HG03139 (cell line): Measurements from ENCODE around the gene DLG2.
"Not testable (repeated sequence)": the region's sequence is repeated elsewhere in the genome, so short reads cannot be mapped to it uniquely, and the experiment has no call there.

Experiments
- ATAC-seq: cut with Tn5 transposase; IDR thresholded peaks from one replicate; pipeline ENCODE4 v1.9.1; 2021; ENCODE audit not compliant: unreplicated experiment

The DLG2 gene

DNA sequence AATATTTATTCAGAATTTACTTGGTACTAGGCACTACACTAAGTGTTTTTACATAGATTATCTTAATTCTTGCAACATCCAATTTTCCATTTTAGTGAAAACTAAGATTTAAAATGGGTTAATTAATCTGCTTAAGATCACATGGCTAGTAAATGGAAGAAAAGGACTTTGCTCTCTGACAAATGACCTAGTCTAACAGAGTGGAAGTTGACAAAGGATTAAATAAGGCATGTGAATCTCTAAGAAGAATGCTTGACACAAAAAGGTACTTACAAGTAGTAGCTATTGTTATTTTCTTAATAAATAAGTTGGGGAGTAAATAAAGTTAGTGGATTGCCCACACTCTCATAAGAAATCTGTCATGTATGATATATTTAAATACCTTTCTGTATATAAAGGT lies 584.8 kb downstream of the DLG2 start:
- no peak for ATAC-seq

DNA sequence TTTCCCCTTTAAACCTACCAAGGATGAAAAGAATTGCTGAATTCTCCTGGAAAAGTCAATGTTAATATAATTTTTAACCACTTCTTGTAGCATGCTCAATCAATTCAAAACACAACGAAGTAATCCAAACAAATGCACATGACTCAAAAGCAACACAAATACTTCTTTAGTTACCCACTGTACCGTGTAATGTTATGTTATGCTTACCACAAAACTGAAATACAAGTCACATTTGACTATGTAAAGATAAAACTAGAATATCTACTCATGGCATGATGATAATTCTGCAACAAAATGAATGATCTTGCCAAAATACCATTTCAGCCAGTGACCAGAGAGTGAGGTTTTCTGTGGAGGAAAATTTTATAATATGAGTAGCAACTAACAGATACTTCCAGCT lies 587.0 kb downstream of the DLG2 start:
- no peak for ATAC-seq

DNA sequence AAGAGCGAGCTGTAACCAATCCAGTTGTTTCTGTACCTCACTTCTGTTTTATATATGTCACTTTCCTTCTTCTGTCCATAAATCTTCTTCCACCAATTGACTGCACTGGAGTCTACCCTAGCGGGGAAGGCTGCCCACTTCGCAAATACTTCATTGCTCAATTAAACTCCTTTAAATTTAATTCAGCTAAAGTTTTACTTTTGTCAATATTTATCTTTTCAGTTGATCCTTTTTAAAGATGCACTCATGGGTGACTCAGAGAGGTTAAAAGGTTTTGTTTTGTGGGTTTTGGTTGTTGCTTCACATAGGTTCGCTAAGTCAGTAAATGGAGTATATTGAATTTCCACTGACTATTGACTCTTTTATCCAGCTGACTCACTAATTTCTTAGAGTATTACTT lies 597.2 kb downstream of the DLG2 start:
- ATAC-seq: no peak

DNA sequence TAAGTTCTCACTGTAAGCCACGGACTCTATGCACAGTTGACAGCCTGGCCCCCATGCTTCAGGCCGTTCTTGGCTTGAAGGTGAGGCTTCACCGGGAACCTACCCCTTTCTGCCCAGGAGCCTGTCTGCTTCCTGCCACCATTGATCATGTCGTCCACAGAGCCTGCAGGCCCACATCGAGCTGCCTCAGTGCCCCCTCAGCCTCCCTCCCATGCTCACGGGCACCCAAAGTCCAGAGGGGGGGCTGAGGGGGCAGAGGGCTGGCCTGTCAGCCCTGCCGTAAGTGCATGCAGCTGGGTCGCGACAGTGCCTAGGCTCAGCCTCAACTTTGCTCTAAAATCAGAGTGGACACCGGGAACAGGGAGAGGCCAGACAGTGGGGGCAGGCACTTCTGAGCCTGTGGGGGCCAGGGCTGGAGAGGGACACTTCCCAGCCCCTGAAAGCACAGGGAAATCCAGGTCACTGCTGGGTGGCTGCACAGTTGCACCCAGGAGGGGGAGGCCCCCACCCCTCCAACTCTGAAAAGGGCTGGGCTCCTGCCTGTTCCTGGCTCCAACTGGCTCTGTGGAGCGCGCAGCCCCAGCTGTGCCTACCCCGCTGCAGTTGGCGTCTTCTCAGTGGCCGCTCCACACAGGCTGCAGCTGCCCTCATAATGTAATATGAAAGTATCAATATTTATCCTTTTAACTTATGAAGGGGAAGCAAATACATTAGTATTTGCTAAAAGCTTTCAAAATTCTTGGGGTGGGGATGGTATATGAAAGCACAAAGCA lies 598.6 kb downstream of the DLG2 start:
- ATAC-seq: no peak

DNA sequence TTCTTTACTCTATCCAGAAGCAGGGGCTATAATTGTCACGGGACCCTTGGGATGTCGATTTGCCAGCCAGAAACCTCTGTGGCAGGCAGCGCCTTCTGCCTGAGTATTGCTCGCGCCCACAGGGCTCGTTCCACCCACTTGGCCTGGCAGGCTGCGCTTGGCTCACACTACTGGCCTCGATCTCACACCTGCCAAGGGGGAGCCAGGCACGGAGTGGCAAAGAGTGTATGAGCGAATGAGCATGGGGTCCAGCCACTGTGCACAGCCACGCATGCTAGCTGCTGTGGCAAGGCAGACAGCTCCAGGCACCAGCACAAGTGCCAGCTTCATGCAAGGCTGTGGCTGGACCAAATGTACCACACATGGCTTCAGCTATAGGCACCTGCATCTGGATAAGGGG lies 599.8 kb downstream of the DLG2 start:
- no peak for ATAC-seq

DNA sequence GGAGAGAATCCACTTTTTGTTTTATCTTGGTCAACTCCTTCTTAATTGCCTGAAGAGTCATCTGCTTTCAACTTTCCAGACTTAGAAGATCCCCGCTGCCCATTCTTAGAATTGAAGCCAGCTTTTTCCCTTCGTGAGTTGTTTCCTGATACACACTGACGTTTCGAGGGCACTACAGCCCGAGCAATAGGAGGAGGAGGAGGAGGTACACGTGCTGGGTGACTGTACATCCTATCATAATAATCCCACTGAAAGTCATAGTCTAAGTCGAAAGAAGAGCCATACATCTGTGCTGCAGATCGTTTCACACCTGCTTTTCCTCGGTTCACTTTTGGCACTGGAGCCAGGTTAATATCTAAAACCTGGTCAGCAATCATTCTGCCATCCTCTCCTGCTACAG lies 606.1 kb downstream of the DLG2 start:
- no peak for ATAC-seq

DNA sequence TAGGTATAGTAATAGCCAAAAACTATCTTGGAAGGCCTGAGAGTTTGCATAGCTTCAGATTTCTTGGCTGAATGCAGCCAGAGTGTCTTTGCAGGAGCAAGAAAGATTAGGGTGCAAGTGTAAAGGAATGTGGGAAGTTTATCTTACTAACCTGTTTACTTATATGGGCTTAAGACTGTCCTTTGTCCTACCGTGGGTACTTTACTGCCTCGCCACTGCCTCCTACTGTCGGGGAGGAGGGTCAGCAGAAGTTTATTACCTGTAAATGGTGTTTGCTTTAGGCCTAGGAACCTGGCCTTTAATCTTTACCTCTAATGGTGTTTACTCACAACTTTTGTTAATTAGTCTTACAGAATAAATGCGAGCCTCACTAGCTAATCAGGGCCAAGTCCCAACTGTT lies 633.8 kb downstream of the DLG2 start:
- no peak for ATAC-seq

DNA sequence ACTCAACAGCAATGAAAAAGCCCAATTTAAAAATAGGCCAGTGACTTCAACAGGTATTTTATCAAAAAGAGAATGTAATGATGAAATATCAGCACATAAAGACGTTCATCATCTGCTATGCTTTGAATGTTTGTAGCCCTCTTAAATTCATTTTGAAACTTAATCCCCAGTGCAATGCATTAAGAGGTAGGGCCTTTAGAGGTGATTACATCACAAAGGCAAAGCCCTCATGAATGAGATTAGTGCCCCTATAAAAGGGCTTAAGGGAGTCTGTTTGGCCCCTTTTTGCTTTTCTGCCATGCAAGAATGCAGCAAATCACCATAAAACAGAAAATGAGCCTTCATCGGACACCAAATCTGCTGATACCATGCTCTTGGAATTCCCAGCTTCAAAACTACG lies 637.0 kb downstream of the DLG2 start:
- ATAC-seq: no peak

DNA sequence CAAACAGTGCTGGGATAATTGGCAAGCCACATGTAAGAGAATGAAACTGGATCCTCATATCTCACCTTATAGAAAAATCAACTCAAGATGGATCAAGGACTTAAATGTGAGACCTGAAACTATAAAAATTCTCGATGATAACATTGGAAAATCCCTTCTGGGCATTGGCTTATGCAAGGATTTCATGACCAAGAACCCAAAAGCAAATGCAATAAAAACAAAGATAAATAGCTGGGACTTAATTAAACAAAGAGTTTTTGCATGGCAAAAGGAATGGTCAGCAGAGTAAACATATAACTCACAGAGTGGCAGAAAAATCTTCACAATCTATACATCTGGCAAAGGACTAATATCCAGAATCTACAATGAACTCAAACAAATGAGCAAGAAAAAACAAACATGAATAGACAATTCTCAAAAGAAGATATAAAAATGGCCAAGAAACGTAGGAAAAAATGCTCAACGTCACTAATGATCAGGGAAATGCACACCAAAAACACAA lies 639.4 kb downstream of the DLG2 start:
- ATAC-seq: not testable (repeated sequence)

DNA sequence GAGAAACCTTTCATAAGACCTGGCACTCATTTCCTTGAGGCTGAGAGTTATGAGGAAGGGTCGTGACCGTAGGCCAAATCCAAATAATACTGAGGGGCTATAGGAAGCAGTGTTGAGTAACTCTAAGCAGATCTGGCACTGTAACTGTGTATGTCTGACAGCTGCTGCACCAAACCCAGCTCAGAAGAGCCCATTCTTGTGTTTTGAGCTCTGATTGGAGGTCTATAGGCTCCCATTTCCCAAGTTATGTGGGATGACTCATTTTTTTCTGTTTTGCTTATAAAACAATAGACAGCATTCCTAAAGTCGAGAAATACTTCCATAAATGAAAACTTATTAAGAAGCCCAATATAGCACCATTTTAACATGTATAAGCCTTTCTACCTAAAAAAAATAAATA lies 645.8 kb downstream of the DLG2 start:
- ATAC-seq: no peak

DNA sequence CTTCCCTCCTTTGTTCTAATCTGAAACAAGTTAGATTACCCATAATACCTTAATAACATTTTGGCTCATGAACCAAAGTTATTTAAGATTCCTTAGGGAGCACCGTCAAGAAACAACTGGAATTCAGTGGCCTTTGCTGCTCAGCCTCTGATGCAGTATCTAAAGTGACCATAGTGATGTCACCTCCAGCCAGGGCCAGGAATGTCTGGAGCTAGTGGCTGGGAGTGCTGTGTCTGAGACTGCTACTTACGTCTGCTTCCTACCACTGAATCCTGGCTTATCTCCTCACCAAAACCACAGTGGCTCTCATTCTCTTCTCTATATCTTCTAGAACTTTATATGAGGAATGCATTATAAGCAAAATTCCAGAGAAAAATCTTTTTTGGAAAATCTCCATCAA lies 658.0 kb downstream of the DLG2 start:
- no peak for ATAC-seq

DNA sequence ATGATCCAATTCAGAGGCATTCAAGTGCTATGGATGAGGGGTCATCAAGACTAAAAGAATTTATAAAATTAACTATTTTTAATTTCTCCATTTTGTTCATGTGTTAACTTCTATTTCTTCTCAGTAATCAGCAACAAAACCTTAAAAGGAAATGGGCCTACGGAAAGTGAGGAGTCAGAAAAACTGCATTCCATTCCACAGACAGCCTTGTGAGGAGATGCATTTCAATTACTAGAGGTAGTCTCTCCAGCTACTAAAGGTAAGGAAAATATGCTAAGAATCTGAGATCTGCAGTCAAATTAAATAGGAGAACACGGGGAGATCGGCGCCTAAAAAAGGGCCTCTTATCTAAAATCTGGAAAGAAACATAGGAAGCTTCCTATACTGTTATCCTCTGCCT lies 661.7 kb downstream of the DLG2 start:
- no peak for ATAC-seq

DNA sequence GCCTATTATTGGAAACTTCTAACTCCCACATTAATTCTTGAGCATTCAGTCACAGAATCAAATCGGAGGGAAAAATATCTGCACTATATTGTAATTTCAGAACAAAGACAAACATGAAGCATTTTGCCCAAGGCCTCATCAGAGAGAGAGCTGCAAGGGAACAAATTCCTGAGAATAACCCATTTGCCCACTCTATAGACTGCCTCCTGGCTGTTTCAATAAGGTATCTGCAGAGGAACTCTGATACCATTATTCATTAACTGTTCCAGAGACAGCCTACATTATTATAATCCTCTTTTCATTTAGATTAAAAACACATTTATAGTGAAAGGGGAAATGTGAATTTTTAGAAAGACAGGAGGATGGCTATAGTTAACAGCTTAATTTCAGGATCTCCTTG lies 663.9 kb downstream of the DLG2 start:
- ATAC-seq: no peak

DNA sequence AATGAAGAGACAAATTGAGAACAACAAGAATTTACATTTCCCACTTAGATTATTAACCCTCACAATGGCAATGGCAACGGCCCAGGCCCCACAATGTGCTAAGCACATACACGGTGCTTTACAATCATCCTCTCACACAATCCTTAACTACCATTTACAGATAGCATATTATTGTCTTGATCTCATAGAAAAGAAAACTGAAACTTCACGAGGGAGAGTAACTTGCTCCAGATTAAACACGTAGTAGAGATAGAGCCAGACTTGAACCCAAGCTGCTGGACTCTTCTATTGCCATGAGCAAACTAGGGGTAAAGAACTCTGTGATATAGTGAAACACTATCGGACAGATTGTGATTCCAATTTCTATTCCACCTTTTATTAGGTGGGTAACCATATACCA lies 665.1 kb downstream of the DLG2 start:
- no peak for ATAC-seq

DNA sequence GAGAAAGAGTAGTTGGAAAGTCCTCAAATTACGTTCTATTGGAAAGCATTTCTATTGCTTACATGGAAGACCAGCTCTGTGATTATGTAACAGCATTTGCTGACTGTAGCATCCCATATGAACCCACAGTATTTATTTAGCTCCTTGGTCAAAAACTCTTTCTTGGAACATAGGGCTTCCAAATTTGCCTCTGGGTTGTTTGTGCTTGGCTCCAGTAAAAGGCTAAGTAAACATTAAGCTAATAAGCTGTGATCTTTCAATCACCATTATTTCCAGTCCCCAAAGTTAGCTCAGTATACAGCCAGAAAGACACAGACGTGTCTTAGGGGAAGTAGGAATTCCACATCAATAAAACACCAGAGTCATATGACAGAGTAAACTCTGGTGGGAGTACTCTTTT lies 668.8 kb downstream of the DLG2 start:
- no peak for ATAC-seq

DNA sequence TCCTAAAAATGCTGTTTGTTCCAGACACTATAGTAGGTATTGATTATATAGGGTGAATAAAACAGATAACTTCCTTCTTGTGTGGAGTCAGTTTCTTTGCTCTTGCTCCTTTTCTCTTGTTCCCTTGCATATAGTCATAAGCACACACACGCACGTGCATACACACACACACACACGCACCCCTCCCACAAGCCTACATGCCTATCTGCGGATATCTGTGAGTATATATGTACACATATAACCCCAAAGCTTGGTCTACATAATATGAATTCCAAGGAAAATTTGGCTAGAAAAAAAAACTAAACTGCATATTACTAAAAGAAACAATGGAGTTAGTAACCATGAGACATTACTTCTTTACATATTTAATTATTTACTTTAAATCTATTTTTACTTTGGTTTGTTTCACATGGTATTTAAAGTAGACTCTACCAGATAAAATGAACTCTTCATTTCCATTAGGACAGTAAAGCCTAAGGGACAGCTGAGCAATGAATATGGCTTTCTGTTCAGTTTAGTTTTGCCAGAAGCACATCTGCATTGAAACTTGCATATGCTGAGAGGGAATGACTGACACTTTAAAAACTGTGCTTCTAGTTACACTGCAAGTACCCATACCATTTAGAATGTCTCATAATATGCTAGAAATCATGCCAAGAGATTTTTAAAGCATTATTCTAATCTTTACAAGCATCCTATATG lies 676.4 kb downstream of the DLG2 start:
- no peak for ATAC-seq

DNA sequence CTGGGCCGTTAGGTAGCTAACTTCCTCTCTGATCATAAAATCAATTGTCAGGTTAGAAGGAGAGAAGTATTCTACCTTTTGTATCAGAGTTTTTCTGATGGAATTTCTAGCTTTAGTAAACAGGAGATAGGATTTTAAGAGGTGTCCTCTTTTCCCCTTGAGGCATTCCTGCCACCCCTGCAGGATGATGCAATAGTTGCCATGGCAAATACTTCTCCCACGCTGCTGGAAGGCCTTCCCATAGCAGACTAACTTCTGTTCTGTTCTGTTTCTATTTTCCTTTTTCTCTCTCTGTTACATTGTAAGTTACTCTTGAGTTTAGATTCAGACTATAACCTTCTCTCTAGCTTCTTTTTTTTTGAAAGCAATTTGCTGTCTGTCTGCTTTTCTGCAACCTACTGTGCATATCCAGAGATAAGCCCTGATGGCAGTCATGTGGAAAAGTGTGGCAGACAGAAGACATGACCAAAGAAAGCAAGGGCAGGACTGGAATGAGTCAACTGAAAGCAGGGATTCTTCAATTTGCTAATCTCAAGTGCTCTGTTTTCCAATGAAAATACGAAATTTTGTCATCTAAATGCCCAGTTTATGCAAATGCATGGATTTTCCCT lies 679.1 kb downstream of the DLG2 start:
- ATAC-seq: no peak

DNA sequence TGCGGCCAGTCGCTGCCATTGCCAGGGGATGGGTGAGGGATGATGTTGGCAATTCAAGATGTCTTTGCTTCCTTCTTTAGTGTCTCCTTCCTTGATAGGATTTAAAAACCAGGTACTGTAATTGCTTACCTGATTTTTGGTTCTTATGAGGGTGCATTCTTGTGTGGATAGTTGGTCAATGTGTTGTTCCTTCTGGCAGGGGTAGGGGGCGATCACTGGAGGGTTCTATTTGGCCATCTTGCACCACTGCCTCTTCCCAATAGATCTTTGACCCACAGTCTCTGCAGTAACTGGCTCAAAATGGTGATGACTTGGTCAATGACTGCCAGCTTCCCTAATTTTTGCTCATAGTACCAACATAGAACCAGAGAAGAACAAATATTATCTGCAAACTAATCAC lies 680.1 kb downstream of the DLG2 start:
- ATAC-seq: no peak

DNA sequence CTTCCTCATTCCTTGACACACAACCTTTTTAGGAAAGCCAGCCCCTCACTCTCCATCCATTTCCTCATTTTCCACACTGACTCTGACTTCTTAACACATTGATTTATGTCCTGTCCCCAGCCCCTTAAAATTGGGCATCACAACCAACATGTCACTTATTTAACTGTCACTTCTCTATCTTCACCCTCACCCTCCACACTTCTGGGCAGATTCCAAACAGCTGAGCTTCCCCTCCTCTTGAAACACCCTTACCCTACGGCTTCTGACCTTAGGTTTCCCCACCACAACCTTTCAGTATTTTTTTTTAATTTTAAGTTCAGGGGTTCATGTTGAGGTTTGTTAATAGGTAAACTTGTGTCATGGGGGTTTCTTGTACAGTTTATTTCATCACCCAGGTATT lies 696.3 kb downstream of the DLG2 start:
- no peak for ATAC-seq

DNA sequence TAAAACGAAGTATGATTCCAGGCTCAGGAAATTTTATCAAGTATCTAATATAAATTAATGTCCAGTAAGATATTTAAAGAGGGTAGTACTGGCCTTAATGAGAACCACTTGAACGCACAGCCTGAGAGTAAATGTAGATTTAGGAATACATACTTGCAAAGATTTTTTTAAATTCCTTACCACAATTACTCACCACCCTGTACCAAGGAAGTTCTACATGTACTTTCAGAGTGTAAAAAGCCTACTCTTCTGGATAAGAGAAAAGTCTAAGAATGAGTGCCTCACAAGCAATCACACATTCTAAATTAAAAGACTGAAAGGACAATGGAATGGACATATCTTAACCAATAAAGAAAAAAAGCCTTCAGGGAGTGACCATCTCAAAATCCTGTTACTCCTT lies 697.4 kb downstream of the DLG2 start:
- no peak for ATAC-seq

DNA sequence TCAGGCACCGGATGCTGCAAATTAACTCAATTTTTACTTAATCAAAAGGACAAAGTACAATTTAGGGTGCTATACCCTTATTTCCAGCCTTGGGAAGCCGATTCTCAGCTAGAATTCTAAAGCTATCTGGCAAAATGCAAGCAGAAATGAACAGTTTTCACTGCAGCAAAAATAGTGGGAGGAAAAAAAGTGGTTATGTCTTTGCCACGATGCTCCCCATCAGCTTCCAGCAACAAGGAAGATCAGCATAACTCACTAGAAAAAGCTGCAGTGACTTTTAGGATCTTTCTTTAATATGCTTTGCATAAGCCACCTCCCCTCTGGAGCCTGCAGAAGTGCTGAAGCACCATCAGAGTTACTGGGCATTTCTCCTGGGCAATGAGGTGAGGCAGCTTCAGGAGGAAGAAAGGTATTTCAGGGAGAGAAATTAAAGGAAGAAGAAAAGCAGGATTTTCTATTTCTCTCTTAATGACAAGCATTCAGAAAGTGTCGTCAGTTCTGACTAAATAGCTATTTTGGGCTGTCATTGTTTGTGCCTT lies 702.9 kb downstream of the DLG2 start:
- ATAC-seq: no peak

DNA sequence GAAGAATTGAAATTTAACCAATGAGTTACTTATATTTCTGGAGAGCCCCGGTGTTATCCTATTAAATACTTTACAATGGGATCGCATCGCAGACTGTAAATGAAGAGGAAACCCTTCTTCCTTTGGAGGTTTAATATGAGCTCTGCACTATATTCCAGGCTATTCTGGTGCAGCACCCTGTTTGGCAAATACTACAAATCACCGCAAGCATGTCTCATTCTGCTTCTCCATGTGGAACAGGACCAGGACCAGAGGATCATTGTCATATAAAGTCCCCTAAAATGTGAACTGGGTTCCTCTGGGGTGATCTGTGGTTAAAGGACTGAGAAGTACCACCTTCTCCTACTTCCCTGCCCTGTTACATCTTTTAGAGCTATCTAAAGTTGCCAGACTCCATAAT lies 703.7 kb downstream of the DLG2 start:
- ATAC-seq: no peak
